ENCODE results near the gene POMZP3.
"Not testable (repeated sequence)": the region's sequence is repeated elsewhere in the genome, so short reads cannot be mapped to it uniquely, and the experiment has no call there.

GRCh38 chr7:76659212-76659611 is 32.1 kb upstream of the POMZP3 start:
- TF ChIP-seq POLR2A, POLR2AphosphoS5 (IDR thresholded peaks at IDR 0.05; ENCODE audit: low read depth, low read length): not testable (repeated sequence)

Data from GM12892 (cell line).